ENCODE results near the gene SRRM4. TPM values are rescaled to one million over a fixed set of nuclear protein-coding genes. Genes with fewer than 3 reads are reported as not detected.

SRRM4 gene
- total RNA-seq, 1 donor from 2014 or later = 1.4 TPM

DNA sequence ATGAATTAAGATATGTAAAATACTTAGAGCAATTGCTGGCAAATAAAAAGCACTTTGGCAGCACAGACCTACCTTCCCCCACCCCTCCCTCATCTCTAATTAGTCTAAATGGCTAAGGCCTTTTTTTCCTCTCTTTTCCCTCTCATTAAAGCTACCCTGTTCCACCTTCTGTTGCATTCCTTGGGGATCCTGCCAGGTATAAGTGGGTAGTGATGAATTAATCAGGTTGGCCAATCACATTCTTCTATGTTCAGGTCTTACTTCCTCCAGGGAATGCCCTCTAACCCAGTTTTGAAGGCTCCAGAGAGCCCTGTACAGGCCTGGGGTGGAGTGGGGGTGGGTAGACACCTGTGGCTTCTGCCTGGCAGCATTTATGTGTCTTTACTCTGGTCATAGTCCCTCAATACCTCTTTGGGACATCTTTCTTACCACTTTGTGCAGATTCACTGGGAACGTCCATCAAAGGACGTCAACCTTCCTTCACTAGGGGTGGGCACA lies 225.8 kb downstream of the SRRM4 start:
- Mint-ChIP-seq H3K36me3 (no peaks in the 10 kb centered on the region), H3K4me1 (ENCODE audit: unreplicated experiment) (peaks cover 19% of the 10 kb centered on the region), H3K27me3 (no peaks in the 10 kb centered on the region), H3K4me3 (no peak overlapping the region), H3K9me3 (no peaks in the 10 kb centered on the region), H3K27ac (peak overlapping the region; percentile 26)
- no peak for DNase-seq (ENCODE audit: extremely low spot score, unreplicated experiment)
- TF ChIP-seq, protein P1, sequence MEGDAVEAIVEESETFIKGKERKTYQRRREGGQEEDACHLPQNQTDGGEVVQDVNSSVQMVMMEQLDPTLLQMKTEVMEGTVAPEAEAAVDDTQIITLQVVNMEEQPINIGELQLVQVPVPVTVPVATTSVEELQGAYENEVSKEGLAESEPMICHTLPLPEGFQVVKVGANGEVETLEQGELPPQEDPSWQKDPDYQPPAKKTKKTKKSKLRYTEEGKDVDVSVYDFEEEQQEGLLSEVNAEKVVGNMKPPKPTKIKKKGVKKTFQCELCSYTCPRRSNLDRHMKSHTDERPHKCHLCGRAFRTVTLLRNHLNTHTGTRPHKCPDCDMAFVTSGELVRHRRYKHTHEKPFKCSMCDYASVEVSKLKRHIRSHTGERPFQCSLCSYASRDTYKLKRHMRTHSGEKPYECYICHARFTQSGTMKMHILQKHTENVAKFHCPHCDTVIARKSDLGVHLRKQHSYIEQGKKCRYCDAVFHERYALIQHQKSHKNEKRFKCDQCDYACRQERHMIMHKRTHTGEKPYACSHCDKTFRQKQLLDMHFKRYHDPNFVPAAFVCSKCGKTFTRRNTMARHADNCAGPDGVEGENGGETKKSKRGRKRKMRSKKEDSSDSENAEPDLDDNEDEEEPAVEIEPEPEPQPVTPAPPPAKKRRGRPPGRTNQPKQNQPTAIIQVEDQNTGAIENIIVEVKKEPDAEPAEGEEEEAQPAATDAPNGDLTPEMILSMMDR (conservative IDR thresholded peaks at IDR 0.05) = no peak

DNA sequence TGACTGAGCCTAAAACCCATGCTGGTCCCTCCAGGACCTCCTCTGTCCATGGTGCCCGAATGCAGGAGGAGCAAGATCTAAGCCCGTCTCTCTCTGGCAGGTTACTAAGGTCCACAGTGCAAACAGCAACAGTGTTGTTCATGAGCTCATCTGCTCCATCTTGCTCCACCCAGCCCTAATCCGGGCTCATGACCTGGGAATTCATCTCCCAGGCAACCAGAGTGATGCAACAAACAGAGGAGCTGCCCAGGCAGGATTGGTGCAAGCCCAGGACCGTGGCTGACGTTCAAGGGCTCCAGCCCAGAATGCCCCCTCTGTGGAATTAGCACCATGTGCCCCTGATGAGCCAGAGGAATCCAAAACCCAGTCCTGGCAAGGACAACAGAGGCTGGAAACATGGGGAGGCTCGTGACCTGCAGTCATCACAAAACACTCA lies 227.3 kb downstream of the SRRM4 start:
- H3K4me3 Mint-ChIP-seq = no peak overlapping the region
- H3K27ac Mint-ChIP-seq = peak overlapping the region; percentile 69
- TF ChIP-seq, protein P1 (conservative IDR thresholded peaks at IDR 0.05) = no peak
- H3K9me3 Mint-ChIP-seq = no peaks in the 10 kb centered on the region
- peaks cover 19% of the 10 kb centered on the region for H3K4me1 Mint-ChIP-seq (ENCODE audit: unreplicated experiment)
- no peaks in the 10 kb centered on the region for H3K36me3 Mint-ChIP-seq
- no peaks in the 10 kb centered on the region for H3K27me3 Mint-ChIP-seq
- DNase-seq (ENCODE audit: extremely low spot score, unreplicated experiment) = no peak

DNA sequence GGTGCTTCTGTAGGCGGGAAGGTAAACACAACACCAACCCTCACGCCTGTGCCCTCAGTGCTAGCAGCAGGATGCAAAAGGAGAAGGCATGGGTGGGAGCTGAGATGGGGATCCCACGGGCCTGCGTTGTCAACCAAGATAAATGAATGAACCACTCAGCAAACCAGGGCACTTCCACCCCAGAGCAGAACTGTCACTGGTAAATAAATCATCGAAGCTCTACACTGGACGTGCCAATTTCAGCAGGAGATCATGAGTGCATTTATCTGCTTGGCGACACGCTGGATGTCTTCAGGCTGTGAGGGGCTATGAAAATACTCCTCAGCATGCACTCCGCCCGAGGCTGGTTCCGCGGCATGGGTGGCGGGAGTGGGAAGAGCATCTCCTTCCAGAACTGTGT lies 230.5 kb downstream of the SRRM4 start:
- Mint-ChIP-seq H3K27me3 (peaks cover 4% of the 10 kb centered on the region), H3K4me1 (ENCODE audit: unreplicated experiment) (peaks cover 19% of the 10 kb centered on the region), H3K36me3 (no peaks in the 10 kb centered on the region), H3K27ac (no peak overlapping the region), H3K4me3 (no peak overlapping the region), H3K9me3 (no peaks in the 10 kb centered on the region)
- TF ChIP-seq, protein P1 (conservative IDR thresholded peaks at IDR 0.05) = no peak
- DNase-seq (ENCODE audit: extremely low spot score, unreplicated experiment) = no peak

Other genes starting within 250 kb of the SRRM4 start
- gene HSPB8, start 197.4 kb downstream of the SRRM4 start, total RNA-seq (ENCODE audit: low replicate concordance) = 17.0 and 41.4 TPM in 2 replicates

Measured in type B pancreatic cell (in vitro differentiated cells).